GM18868 (cell line): Measurements from ENCODE around the gene PDZRN4.
"Not testable (repeated sequence)": the region's sequence is repeated elsewhere in the genome, so short reads cannot be mapped to it uniquely, and the experiment has no call there.

Experiments
- ATAC-seq: cut with Tn5 transposase; IDR thresholded peaks from one replicate; pipeline ENCODE4 v1.9.1; 2021; ENCODE audit warnings: mild to moderate bottlenecking, moderate library complexity; ENCODE audit not compliant: unreplicated experiment

PDZRN4 gene

GRCh38 chr12:41615174-41615573 lies 427.1 kb downstream of the PDZRN4 start:
- not testable (repeated sequence) for ATAC-seq

- ATAC-seq = no peak
These were observed 431.6 kb downstream of the PDZRN4 start for GRCh38 chr12:41619705-41620104.

GRCh38 chr12:41621291-41621690 lies 433.2 kb downstream of the PDZRN4 start:
- ATAC-seq = no peak
